HepG2 (cell line): ENCODE data around the gene PLEKHN1. TPM values are rescaled to one million over a fixed set of nuclear protein-coding genes. Genes with fewer than 3 reads are reported as not detected.

Source experiments
- ATAC-seq: fragments of 200-7000 bp; cut with Tn5 transposase; 3 replicates; pipeline ENCODE4 v1.9.1; 2020; ENCODE audit warnings: mild to moderate bottlenecking, moderate library complexity
- BruUV-seq: library from RNA; stranded (reverse); fragments of 400-500 nt; replicated peaks from 2 replicates; lab custom pipeline; 2021; lab: Mats Ljungman, UMichigan
- CTCF ChIA-PET: fragments of 300-600 bp; formaldehyde crosslinking; extraction: SDS; loops from one replicate; lab custom pipeline; 2021; ENCODE audit warnings: low total read pairs, inconsistent platforms, low intra/inter-chr PET ratio; lab: Yijun Ruan, JAX
- POLR2A ChIA-PET: fragments of 350-600 bp; sonication (Branson Sonifier 250); formaldehyde crosslinking; loops from one replicate; lab custom pipeline; 2020; ENCODE audit warnings: antibody characterized with exemption, inconsistent platforms; lab: Yijun Ruan, JAX
- DNase-seq: peaks from one replicate; pipeline ENCODE4 v3.0.0-alpha.2; 2015; ENCODE audit warnings: low spot score
- FAIRE-seq: peaks from 3 replicates; lab custom pipeline; 2011; peaks lifted over from hg19 to GRCh38; lab: Jason Lieb, UNC
- H2AFZ ChIP-seq: one replicate; pipeline ENCODE4 v1.6.1; 2011; ENCODE audit warnings: low read length, inconsistent platforms
- H3K27ac ChIP-seq: fragments of 300-600 bp; 3 replicates; pipeline ENCODE4 v1.8.0; 2011; ENCODE audit warnings: mixed run types, mild to moderate bottlenecking, mixed read lengths, low read length, inconsistent platforms; ENCODE audit not compliant: insufficient read depth; ENCODE audit errors: extremely low read length
- H3K27me3 ChIP-seq, 2 experiments: fragments of 200-600 bp in 1 of 2; 2 replicates in 1 of 2; 3 replicates in 1 of 2; pipeline versions ENCODE4 v1.6.0 to v1.8.0; 2011; ENCODE audit warnings: low read length in 2 of 2, mild to moderate bottlenecking in 2 of 2, moderate library complexity in 2 of 2, inconsistent platforms in 1 of 2; ENCODE audit not compliant: insufficient read depth in 2 of 2, control insufficient read depth in 1 of 2
- H3K36me3 ChIP-seq, 2 experiments: fragments of 200-600 bp in 1 of 2; replicated peaks in 1 of 2; 2 replicates in 1 of 2; 3 replicates in 1 of 2; pipeline versions ENCODE4 v1.5.1 to v1.8.0; 2011; ENCODE audit warnings: low read length in 2 of 2, inconsistent platforms in 1 of 2; ENCODE audit not compliant: insufficient read depth in 2 of 2, control insufficient read depth in 1 of 2
- H3K4me1 ChIP-seq: 2 replicates; pipeline ENCODE4 v1.5.1; 2012; ENCODE audit warnings: low read length, inconsistent platforms; ENCODE audit not compliant: insufficient read depth
- H3K4me2 ChIP-seq: 2 replicates; pipeline ENCODE4 v1.6.0; 2011; ENCODE audit warnings: low read depth, low read length, inconsistent platforms
- H3K4me3 ChIP-seq, 3 experiments: fragments of 200-600 bp in 1 of 3; sonication (generic), shearing (Covaris generic) in 1 of 3; replicated peaks in 1 of 3; 2 replicates each; pipeline ENCODE4 v1.5.1; 2011 to 2016; ENCODE audit warnings: low read length in 3 of 3, inconsistent platforms in 2 of 3, low read depth in 2 of 3, mild to moderate bottlenecking in 2 of 3, control low read depth in 1 of 3, mixed read lengths in 1 of 3; ENCODE audit not compliant: insufficient read depth in 1 of 3
- H3K79me2 ChIP-seq: one replicate; pipeline ENCODE4 v1.6.1; 2011; ENCODE audit warnings: low read length, inconsistent platforms; ENCODE audit not compliant: insufficient read depth
- H3K9ac ChIP-seq: 2 replicates; pipeline ENCODE4 v1.6.0; 2011; ENCODE audit warnings: mild to moderate bottlenecking, low read depth, low read length, inconsistent platforms; ENCODE audit not compliant: insufficient read depth
- H3K9me3 ChIP-seq: 2 replicates; pipeline ENCODE4 v1.5.1; 2012; ENCODE audit warnings: mild to moderate bottlenecking, low read length
- H4K20me1 ChIP-seq: 2 replicates; pipeline ENCODE4 v1.6.0; 2011; ENCODE audit warnings: inconsistent platforms, mild to moderate bottlenecking, low read length, moderate library complexity; ENCODE audit not compliant: insufficient read depth
- BATF2 ChIP-seq: sonication (generic); formaldehyde crosslinking; IDR thresholded peaks from 2 replicates; pipeline ENCODE4 v1.8.0; 2022; ENCODE audit warnings: mild to moderate bottlenecking, missing genetic modification reagents, moderate library complexity
- CHD4 ChIP-seq: fragments of 200-600 bp; sonication (generic); IDR thresholded peaks from 2 replicates; pipeline ENCODE4 v1.7.0; 2017; ENCODE audit warnings: mild to moderate bottlenecking, low read length, borderline replicate concordance
- GATAD2A ChIP-seq: IDR thresholded peaks from 2 replicates; pipeline ENCODE4 v1.6.1; 2016
- HNF1B ChIP-seq: sonication (generic); formaldehyde crosslinking; IDR thresholded peaks from 2 replicates; pipeline ENCODE4 v1.5.1; 2020; ENCODE audit warnings: mild to moderate bottlenecking, moderate library complexity, missing genetic modification reagents
- HNRNPL ChIP-seq: fragments of 200-400 bp; formaldehyde crosslinking; IDR thresholded peaks from 2 replicates; pipeline ENCODE4 v1.6.1; 2017; ENCODE audit warnings: mild to moderate bottlenecking, low read depth, low read length
- MNT ChIP-seq: fragments of 450-650 bp; IDR thresholded peaks from 2 replicates; pipeline ENCODE4 v1.6.1; 2016
- RBAK ChIP-seq: sonication (generic); formaldehyde crosslinking; IDR thresholded peaks from 2 replicates; pipeline ENCODE4 v1.5.1; 2020; ENCODE audit warnings: mild to moderate bottlenecking, missing genetic modification reagents
- ZNF224 ChIP-seq: sonication (generic); formaldehyde crosslinking; IDR thresholded peaks from 2 replicates; pipeline ENCODE4 v1.5.0; 2020; ENCODE audit warnings: mild to moderate bottlenecking, missing genetic modification reagents
- ZNF253 ChIP-seq: sonication (generic); formaldehyde crosslinking; IDR thresholded peaks from 2 replicates; pipeline ENCODE4 v1.8.0; 2022; ENCODE audit warnings: mild to moderate bottlenecking, missing genetic modification reagents, borderline replicate concordance
- ZNF256 ChIP-seq: sonication (generic); formaldehyde crosslinking; conservative IDR thresholded peaks from 2 replicates; pipeline ENCODE4 v1.4.0; 2020; ENCODE audit warnings: missing genetic modification reagents
- ZNF543 ChIP-seq: sonication (generic); formaldehyde crosslinking; IDR thresholded peaks from 2 replicates; pipeline ENCODE4 v1.4.0; 2020; ENCODE audit warnings: mild to moderate bottlenecking, missing genetic modification reagents
- ZNF687 ChIP-seq: sonication (generic); formaldehyde crosslinking; IDR thresholded peaks from 2 replicates; pipeline ENCODE4 v1.5.1; 2020; ENCODE audit warnings: mild to moderate bottlenecking, missing genetic modification reagents, moderate library complexity
- WGBS: methylation state at CpG from one replicate; pipeline ENCODE4 v1.1.6; 2017; ENCODE audit warnings: low lambda C conversion rate; 5-methylcytosine and 5-hydroxymethylcytosine counted together
- in situ Hi-C: cut with HindIII; loops from 2 replicates; pipeline ENCODE4 v1.10.0; 2017; ENCODE audit warnings: low pct_unique_long_range_greater_than_20kb; ENCODE audit not compliant: extremely low pct_ligation_motif_present
- intact Hi-C: fragments of 100-400 bp; cut with micrococcal nuclease; formaldehyde crosslinking; loops from one replicate; pipeline ENCODE4 v1.10.0; 2022; ENCODE audit not compliant: unreplicated experiment
- polyA plus RNA-seq, 8 experiments: library from polyadenylated mRNA; depleted of rRNA in 3 of 8; stranded (reverse) in 7 of 8; unstranded in 1 of 8; fragments of >200 nt; fragmentation: Illumina TruSeq in 4 of 8; extraction: Trizol in 4 of 8; gene quantifications; 2 replicates each; pipeline versions ENCODE4 v1.2.1 to v1.2.3, GENCODE V29; 2011 to 2016; ENCODE audit warnings: low read depth in 4 of 8, missing spikeins in 1 of 8, mixed read lengths in 1 of 8; ENCODE audit not compliant: insufficient read depth in 1 of 8
- total RNA-seq, 5 experiments: library from RNA; depleted of rRNA; stranded (reverse); fragments of >200 nt; fragmentation: Illumina TruSeq; extraction: Trizol; gene quantifications; 2 replicates each; pipeline ENCODE4 v1.2.3, GENCODE V29; 2016; ENCODE audit warnings: low read depth in 1 of 5

The PLEKHN1 gene
- total and polyA plus RNA-seq, 2 of the 13 experiments (the other 11 are each of a cell fraction or from before 2014, with no cell fraction given), result 0.42 to 0.58 TPM

- no peak for TF ChIP-seq RBAK (CRISPR knock-in tag)
- TF ChIP-seq ZNF543 (CRISPR knock-in tag), result no peak
- no peak for TF ChIP-seq ZNF253 (CRISPR knock-in tag)
- no peak for TF ChIP-seq CHD4
- TF ChIP-seq ZNF224 (CRISPR knock-in tag), result no peak
- no peak for TF ChIP-seq BATF2
Observed at GRCh38 chr1:938711-939489, 27.4 kb upstream of the PLEKHN1 start (continued).

GRCh38 chr1:939511-940106 lies 26.7 kb upstream of the PLEKHN1 start:
- H3K9ac ChIP-seq, result no peak overlapping the region
- H3K4me2 ChIP-seq, result peak overlapping the region; percentile 72
- no peaks in the 10 kb centered on the region for H3K36me3 ChIP-seq
- peak overlapping the region in 2 of 3 experiments; percentile 49 to 65; a peak in 2 of 6 replicates for H3K4me3 ChIP-seq
- 0 out of 3 replicates have a peak, but pooled peaks have one; percentile 1 for ATAC-seq
- peaks cover 26 to 60% of the 10 kb centered on the region in 2 experiments for H3K27me3 ChIP-seq
- POLR2A ChIA-PET, result interaction anchor here (3.1 kb wide), 1 partner anchor 19 kb away, joined by 10 read pairs; the partner anchor contains the start of gene NOC2L
- H4K20me1 ChIP-seq, result 0 out of 2 replicates have a peak, but pooled peaks cover 5% of the 10 kb centered on the region
- no peak for FAIRE-seq
- CTCF ChIA-PET, result interaction anchor here (1.3 kb wide), 1 partner anchor 35 kb away, joined by 6 read pairs; no protein-coding TSS in a partner anchor
- no peaks in the 10 kb centered on the region for H3K79me2 ChIP-seq
- TF ChIP-seq ZNF687 (CRISPR knock-in tag) (0 out of 2 replicates have a peak, but pooled peaks have one; percentile 4), HNF1B (CRISPR knock-in tag) (0 out of 2 replicates have a peak, but pooled peaks have one; percentile 28), HNRNPL (0 out of 2 replicates have a peak, but pooled peaks have one; percentile 1), GATAD2A (no peak), MNT (no peak), ZNF256 (CRISPR knock-in tag) (no peak)
- TF ChIP-seq, all 625 proteins: peak for 3
- Histone ChIP-seq H3K4me1 (peaks cover 32% of the 10 kb centered on the region), H3K9me3 (no peaks in the 10 kb centered on the region), H3K27ac (no peak overlapping the region), H2AFZ (no peak overlapping the region)
- 6% methylated on average over 3 of the region's 21 CpGs for WGBS
- in situ Hi-C loops, result no loop called here
- DNase-seq, result no peak
- no TSS peak for BruUV-seq
- intact Hi-C loops, result loop anchor here (2.0 kb wide), 2 partner anchors 19 to 35 kb away; partner anchors contain the start of gene NOC2L
